Hindlimb muscle (tissue), 1 donor: ENCODE data around the gene CALML6. TPM values are rescaled to one million over a fixed set of nuclear protein-coding genes. Genes with fewer than 3 reads are reported as not detected.
"Not testable (repeated sequence)": the region's sequence is repeated elsewhere in the genome, so short reads cannot be mapped to it uniquely, and the experiment has no call there.

Experiments
- DNase-seq: peaks from one replicate; pipeline ENCODE4 v3.0.0-alpha.2; 2013
- polyA plus RNA-seq: library from polyadenylated mRNA; unstranded; fragments of 120-200 nt; gene quantifications from one replicate; pipeline ENCODE4 v1.2.1, GENCODE V29; 2013; ENCODE audit not compliant: insufficient read length

The CALML6 gene
- polyA plus RNA-seq, 1 donor = 211 TPM

GRCh38 chr1:1925437-1926345 lies 10.6 kb downstream of the CALML6 start:
- DNase-seq = no peak

- DNase-seq = no peak
Observed at GRCh38 chr1:1926346-1926811, 11.3 kb downstream of the CALML6 start.

- DNase-seq = no peak
Observed at GRCh38 chr1:1926886-1927660, 12.0 kb downstream of the CALML6 start.

GRCh38 chr1:1927751-1928150 lies 12.7 kb downstream of the CALML6 start:
- DNase-seq = no peak

GRCh38 chr1:1928231-1929101 lies 13.4 kb downstream of the CALML6 start:
- DNase-seq = no peak

GRCh38 chr1:1929102-1929638 lies 14.1 kb downstream of the CALML6 start:
- DNase-seq = no peak

GRCh38 chr1:1929639-1930545 lies 14.8 kb downstream of the CALML6 start:
- no peak for DNase-seq

- DNase-seq = not testable (repeated sequence)
Observed at GRCh38 chr1:1934848-1935247, 19.8 kb downstream of the CALML6 start.

GRCh38 chr1:1937061-1937460 lies 22.0 kb downstream of the CALML6 start:
- no peak for DNase-seq

GRCh38 chr1:1937549-1938275 lies 22.7 kb downstream of the CALML6 start:
- DNase-seq = no peak

GRCh38 chr1:1938276-1938573 lies 23.2 kb downstream of the CALML6 start:
- DNase-seq = no peak

GRCh38 chr1:1938613-1939295 lies 23.7 kb downstream of the CALML6 start:
- no peak for DNase-seq

GRCh38 chr1:1939296-1940122 lies 24.4 kb downstream of the CALML6 start:
- no peak for DNase-seq

- DNase-seq = no peak
Observed at GRCh38 chr1:1940123-1940425, 25.0 kb downstream of the CALML6 start.

GRCh38 chr1:1941211-1941841 lies 26.3 kb downstream of the CALML6 start:
- DNase-seq = no peak

- DNase-seq = no peak
Observed at GRCh38 chr1:1941868-1942752, 27.1 kb downstream of the CALML6 start.

GRCh38 chr1:1942753-1943656 lies 27.9 kb downstream of the CALML6 start:
- DNase-seq = no peak
